ENCODE results near the gene TIMP4. TPM values are rescaled to one million over a fixed set of nuclear protein-coding genes. Genes with fewer than 3 reads are reported as not detected.

TIMP4 gene
- total RNA-seq, 1 experiment from 2014 or later, result 0.28 TPM

- Mint-ChIP-seq H3K4me1 (ENCODE audit: low read depth, unreplicated experiment) (peaks cover 13% of the 10 kb centered on the region), H3K27ac (ENCODE audit: unreplicated experiment) (no peak overlapping the region), H3K27me3 (ENCODE audit: unreplicated experiment) (no peaks in the 10 kb centered on the region), H3K4me3 (ENCODE audit: low read depth, unreplicated experiment) (no peak overlapping the region), H3K36me3 (ENCODE audit: insufficient read depth, unreplicated experiment) (no peaks in the 10 kb centered on the region), H3K9me3 (ENCODE audit: low read depth, unreplicated experiment) (no peaks in the 10 kb centered on the region)
- CTCF ChIA-PET, result no interaction called here
- TF ChIP-seq, protein P1, sequence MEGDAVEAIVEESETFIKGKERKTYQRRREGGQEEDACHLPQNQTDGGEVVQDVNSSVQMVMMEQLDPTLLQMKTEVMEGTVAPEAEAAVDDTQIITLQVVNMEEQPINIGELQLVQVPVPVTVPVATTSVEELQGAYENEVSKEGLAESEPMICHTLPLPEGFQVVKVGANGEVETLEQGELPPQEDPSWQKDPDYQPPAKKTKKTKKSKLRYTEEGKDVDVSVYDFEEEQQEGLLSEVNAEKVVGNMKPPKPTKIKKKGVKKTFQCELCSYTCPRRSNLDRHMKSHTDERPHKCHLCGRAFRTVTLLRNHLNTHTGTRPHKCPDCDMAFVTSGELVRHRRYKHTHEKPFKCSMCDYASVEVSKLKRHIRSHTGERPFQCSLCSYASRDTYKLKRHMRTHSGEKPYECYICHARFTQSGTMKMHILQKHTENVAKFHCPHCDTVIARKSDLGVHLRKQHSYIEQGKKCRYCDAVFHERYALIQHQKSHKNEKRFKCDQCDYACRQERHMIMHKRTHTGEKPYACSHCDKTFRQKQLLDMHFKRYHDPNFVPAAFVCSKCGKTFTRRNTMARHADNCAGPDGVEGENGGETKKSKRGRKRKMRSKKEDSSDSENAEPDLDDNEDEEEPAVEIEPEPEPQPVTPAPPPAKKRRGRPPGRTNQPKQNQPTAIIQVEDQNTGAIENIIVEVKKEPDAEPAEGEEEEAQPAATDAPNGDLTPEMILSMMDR (IDR thresholded peaks at IDR 0.05; ENCODE audit: unreplicated experiment), result no peak
- BruUV-seq (replicated peaks), result no TSS peak
- DNase-seq, result no peak
- intact Hi-C loops (cut with micrococcal nuclease; ENCODE audit: unreplicated experiment), result no loop called here
These were observed 16.2 kb downstream of the TIMP4 start for GRCh38 chr3:12142476-12142875.

DNA sequence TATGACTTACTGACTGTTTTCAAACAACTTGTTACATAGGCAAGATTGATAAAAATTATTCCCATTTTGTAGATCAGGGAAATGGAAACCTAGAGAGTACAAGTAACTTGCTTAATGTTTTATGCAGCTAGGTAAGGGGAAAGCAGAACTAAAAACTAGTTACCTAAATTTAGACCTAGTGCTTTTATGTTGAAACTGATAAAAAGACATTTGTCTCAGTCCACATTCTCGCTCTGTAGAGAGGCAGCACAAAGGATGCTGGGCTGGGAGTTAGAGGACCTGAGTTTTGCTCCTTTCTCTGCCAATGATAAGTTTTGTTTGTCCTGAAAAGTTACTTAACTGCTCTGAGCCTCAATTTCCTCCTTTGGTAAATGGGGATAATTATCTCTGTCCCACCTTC lies 17.4 kb downstream of the TIMP4 start:
- no TSS peak for BruUV-seq (replicated peaks)
- Mint-ChIP-seq H3K36me3 (ENCODE audit: insufficient read depth, unreplicated experiment) (no peaks in the 10 kb centered on the region), H3K4me1 (ENCODE audit: low read depth, unreplicated experiment) (peaks cover 13% of the 10 kb centered on the region), H3K4me3 (ENCODE audit: low read depth, unreplicated experiment) (no peak overlapping the region), H3K9me3 (ENCODE audit: low read depth, unreplicated experiment) (no peaks in the 10 kb centered on the region), H3K27ac (ENCODE audit: unreplicated experiment) (no peak overlapping the region), H3K27me3 (ENCODE audit: unreplicated experiment) (no peaks in the 10 kb centered on the region)
- TF ChIP-seq, protein P1 (IDR thresholded peaks at IDR 0.05; ENCODE audit: unreplicated experiment), result no peak
- intact Hi-C loops (cut with micrococcal nuclease; ENCODE audit: unreplicated experiment), result no loop called here
- CTCF ChIA-PET, result interaction anchor here (0.7 kb wide), 1 partner anchor 418 kb away, joined by 6 read pairs; no protein-coding TSS in a partner anchor
- no peak for DNase-seq

GRCh38 chr3:12139111-12139511 lies 19.6 kb downstream of the TIMP4 start:
- Mint-ChIP-seq H3K27ac (ENCODE audit: unreplicated experiment) (no peak overlapping the region), H3K36me3 (ENCODE audit: insufficient read depth, unreplicated experiment) (no peaks in the 10 kb centered on the region), H3K9me3 (ENCODE audit: low read depth, unreplicated experiment) (no peaks in the 10 kb centered on the region), H3K4me3 (ENCODE audit: low read depth, unreplicated experiment) (no peak overlapping the region), H3K27me3 (ENCODE audit: unreplicated experiment) (peaks cover 9% of the 10 kb centered on the region), H3K4me1 (ENCODE audit: low read depth, unreplicated experiment) (peaks cover 13% of the 10 kb centered on the region)
- CTCF ChIA-PET, result interaction anchor here (1.3 to 1.6 kb wide), 5 partner anchors 36 to 345 kb away, joined by 3 to 8 read pairs (median 4); partner anchors contain the start of gene TSEN2
- BruUV-seq (replicated peaks), result no TSS peak
- TF ChIP-seq, protein P1 (IDR thresholded peaks at IDR 0.05; ENCODE audit: unreplicated experiment), result peak; percentile 23
- peak; percentile 44 for DNase-seq
- intact Hi-C loops (cut with micrococcal nuclease; ENCODE audit: unreplicated experiment), result loop anchor here (1.0 to 5.0 kb wide), 6 partner anchors 37 to 753 kb away; partner anchors contain the start of genes MKRN2OS and PPARG

DNA sequence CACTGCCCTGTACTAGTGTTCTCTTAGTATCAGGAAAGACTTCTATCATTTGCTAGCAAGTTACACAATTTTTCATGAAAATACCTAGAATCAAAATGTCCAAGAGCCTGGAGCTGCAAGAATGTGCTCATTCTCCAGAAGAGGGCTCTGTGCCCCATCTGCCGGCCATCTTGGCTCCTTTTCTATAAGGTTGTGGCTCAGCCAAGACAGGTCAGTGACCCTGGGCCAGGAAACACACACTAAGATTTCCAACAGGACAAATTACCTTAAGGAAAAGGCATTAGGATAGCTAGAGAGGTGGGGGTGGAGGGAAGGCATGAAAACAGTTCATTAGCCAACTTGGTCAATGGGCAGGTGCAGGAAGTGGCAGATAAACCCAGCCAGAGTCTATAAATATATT lies 20.7 kb downstream of the TIMP4 start:
- no TSS peak for BruUV-seq (replicated peaks)
- CTCF ChIA-PET, result interaction anchor here (1.0 to 1.6 kb wide), 7 partner anchors 17 to 347 kb away, joined by 3 to 8 read pairs (median 5); partner anchors contain the start of gene TSEN2
- Mint-ChIP-seq H3K27me3 (ENCODE audit: unreplicated experiment) (peaks cover 19% of the 10 kb centered on the region), H3K9me3 (ENCODE audit: low read depth, unreplicated experiment) (no peaks in the 10 kb centered on the region), H3K36me3 (ENCODE audit: insufficient read depth, unreplicated experiment) (no peaks in the 10 kb centered on the region), H3K4me1 (ENCODE audit: low read depth, unreplicated experiment) (peaks cover 13% of the 10 kb centered on the region), H3K4me3 (ENCODE audit: low read depth, unreplicated experiment) (no peak overlapping the region), H3K27ac (ENCODE audit: unreplicated experiment) (no peak overlapping the region)
- intact Hi-C loops (cut with micrococcal nuclease; ENCODE audit: unreplicated experiment), result loop anchor here (5.0 kb wide), 4 partner anchors 149 to 754 kb away; partner anchors contain the start of genes MKRN2OS and PPARG
- DNase-seq, result peak; percentile 33
- TF ChIP-seq, protein P1 (IDR thresholded peaks at IDR 0.05; ENCODE audit: unreplicated experiment), result peak; percentile 28

Data from Calu3 (cell line).